Measurements from ENCODE around the gene LORICRIN.

Gene LORICRIN

GRCh38 chr1:153292740-153293479, 33.4 kb downstream of the LORICRIN start:
- DNase-seq (ENCODE audit: extremely low spot score, insufficient read length, low read depth) = no peak
- FAIRE-seq = no peak

- no peak for DNase-seq (ENCODE audit: extremely low spot score, insufficient read length, low read depth)
- FAIRE-seq = no peak
Observed at GRCh38 chr1:153293480-153293775, 33.9 kb downstream of the LORICRIN start.

GRCh38 chr1:153293851-153294250, 34.4 kb downstream of the LORICRIN start:
- DNase-seq (ENCODE audit: extremely low spot score, insufficient read length, low read depth) (no peak), FAIRE-seq (no peak)

GRCh38 chr1:153302308-153302707, 42.8 kb downstream of the LORICRIN start:
- no peak for DNase-seq (ENCODE audit: extremely low spot score, insufficient read length, low read depth)
- no peak for FAIRE-seq

GRCh38 chr1:153305682-153306081, 46.2 kb downstream of the LORICRIN start:
- DNase-seq (ENCODE audit: extremely low spot score, insufficient read length, low read depth) (no peak), FAIRE-seq (no peak)

GRCh38 chr1:153306303-153307220, 47.1 kb downstream of the LORICRIN start:
- no peak for DNase-seq (ENCODE audit: extremely low spot score, insufficient read length, low read depth)
- no peak for FAIRE-seq

- DNase-seq (ENCODE audit: extremely low spot score, insufficient read length, low read depth) (no peak), FAIRE-seq (no peak)
Observed at GRCh38 chr1:153307221-153307600, 47.7 kb downstream of the LORICRIN start.

GRCh38 chr1:153308540-153308939, 49.1 kb downstream of the LORICRIN start:
- DNase-seq (ENCODE audit: extremely low spot score, insufficient read length, low read depth) (no peak), FAIRE-seq (no peak)

GRCh38 chr1:153309441-153309840, 50.0 kb downstream of the LORICRIN start:
- FAIRE-seq (no peak), DNase-seq (ENCODE audit: extremely low spot score, insufficient read length, low read depth) (no peak)

- FAIRE-seq = no peak
- no peak for DNase-seq (ENCODE audit: extremely low spot score, insufficient read length, low read depth)
Observed at GRCh38 chr1:153310526-153310925, 51.0 kb downstream of the LORICRIN start.
